Ascending aorta (tissue), 2 donors: Measurements from ENCODE around the gene BTBD17. TPM values are rescaled to one million over a fixed set of nuclear protein-coding genes. Genes with fewer than 3 reads are reported as not detected.

Experiments used
- DNase-seq, 2 donors: peaks; one replicate each; pipeline ENCODE4 v3.0.0-alpha.2; 2019; ENCODE audit warnings: low spot score in 2 of 2
- H3K27ac ChIP-seq, 2 donors: fragments of 200-600 bp; sonication (generic); one replicate each; pipeline ENCODE4 v1.5.1; 2016 to 2017; ENCODE audit warnings: mild to moderate bottlenecking in 1 of 2
- H3K27me3 ChIP-seq: fragments of 200-600 bp; sonication (generic); one replicate; pipeline ENCODE4 v1.5.1; 2017
- H3K36me3 ChIP-seq, 2 donors: fragments of 200-600 bp; sonication (generic); one replicate each; pipeline ENCODE4 v1.5.1; 2016
- H3K4me1 ChIP-seq, 2 donors: fragments of 200-600 bp; sonication (generic); one replicate each; pipeline ENCODE4 v1.5.1; 2016 to 2017; ENCODE audit warnings: mild to moderate bottlenecking in 1 of 2
- H3K4me3 ChIP-seq, 2 donors: fragments of 200-600 bp; sonication (generic); one replicate each; pipeline ENCODE4 v1.5.1; 2016 to 2017; ENCODE audit warnings: mild to moderate bottlenecking in 1 of 2
- H3K9me3 ChIP-seq, 2 donors: fragments of 200-600 bp; sonication (generic); one replicate each; pipeline ENCODE4 v1.5.1; 2016
- intact Hi-C: fragments of 100-400 bp; cut with DNase I; formaldehyde crosslinking; loops from one replicate; pipeline ENCODE4 v1.15.1; 2023
- total RNA-seq: library from RNA; depleted of rRNA; stranded (reverse); fragments of >200 nt; gene quantifications from one replicate; pipeline ENCODE4 v1.1.0, GENCODE V29; 2016
- TF ChIP-seq, protein P1 (sequence below), 3 experiments: fragments of 200-600 bp in 2 of 3; fragments of 450-650 bp in 1 of 3; sonication (generic) in 2 of 3; IDR thresholded peaks; one replicate each; pipeline ENCODE4 v1.5.1; 2016 to 2019; ENCODE audit warnings: antibody characterized with exemption in 3 of 3, mild to moderate bottlenecking in 1 of 3, moderate library complexity in 1 of 3

Gene BTBD17
- total RNA-seq, 1 donor from 2014 or later = not detected

DNA sequence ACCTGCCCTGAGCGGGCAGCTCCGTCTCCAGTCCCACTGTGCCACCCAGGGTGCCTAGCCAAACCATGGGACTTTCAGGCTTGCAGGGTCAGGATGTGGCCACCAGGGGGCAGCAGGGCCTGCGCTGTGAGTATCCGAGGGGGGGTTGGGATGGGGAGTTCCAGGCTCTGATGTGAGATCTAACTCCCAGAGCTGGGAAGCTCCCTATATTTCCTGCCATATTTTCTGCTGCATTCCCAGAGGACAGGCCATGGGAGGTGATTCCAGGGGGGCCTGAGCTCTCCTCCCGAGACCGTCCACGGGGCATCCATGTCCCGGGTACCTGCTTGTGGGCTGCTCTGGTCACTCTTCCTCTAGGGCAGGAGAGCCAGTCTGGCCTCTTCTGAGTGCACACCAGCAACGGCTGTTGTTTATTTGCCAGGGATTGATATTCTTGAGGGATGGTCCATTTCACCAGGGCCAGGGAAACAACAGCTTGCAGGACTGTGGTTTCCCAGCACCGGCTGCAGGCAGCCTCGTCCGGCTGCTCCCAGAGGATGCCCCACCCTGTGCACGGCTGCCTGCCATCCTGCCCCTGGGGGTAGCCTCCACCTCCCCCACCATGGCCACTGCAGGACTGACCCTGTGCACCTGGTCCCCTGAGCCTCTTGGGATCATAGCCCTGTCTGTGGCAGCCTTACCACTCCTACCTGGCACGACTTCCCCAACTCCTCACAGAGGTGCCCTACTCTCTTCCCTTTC, 6.8 kb upstream of the BTBD17 start:
- no peaks in the 10 kb centered on the region for H3K36me3 ChIP-seq
- TF ChIP-seq, protein P1, sequence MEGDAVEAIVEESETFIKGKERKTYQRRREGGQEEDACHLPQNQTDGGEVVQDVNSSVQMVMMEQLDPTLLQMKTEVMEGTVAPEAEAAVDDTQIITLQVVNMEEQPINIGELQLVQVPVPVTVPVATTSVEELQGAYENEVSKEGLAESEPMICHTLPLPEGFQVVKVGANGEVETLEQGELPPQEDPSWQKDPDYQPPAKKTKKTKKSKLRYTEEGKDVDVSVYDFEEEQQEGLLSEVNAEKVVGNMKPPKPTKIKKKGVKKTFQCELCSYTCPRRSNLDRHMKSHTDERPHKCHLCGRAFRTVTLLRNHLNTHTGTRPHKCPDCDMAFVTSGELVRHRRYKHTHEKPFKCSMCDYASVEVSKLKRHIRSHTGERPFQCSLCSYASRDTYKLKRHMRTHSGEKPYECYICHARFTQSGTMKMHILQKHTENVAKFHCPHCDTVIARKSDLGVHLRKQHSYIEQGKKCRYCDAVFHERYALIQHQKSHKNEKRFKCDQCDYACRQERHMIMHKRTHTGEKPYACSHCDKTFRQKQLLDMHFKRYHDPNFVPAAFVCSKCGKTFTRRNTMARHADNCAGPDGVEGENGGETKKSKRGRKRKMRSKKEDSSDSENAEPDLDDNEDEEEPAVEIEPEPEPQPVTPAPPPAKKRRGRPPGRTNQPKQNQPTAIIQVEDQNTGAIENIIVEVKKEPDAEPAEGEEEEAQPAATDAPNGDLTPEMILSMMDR (IDR thresholded peaks at IDR 0.05) = peak; percentile 87 to 95 (median 94)
- intact Hi-C loops = loop anchor here (1.0 kb wide), 1 partner anchor 125 kb away; no protein-coding TSS in a partner anchor
- no peaks in the 10 kb centered on the region for H3K9me3 ChIP-seq
- peak in 1 of 2 donors; percentile 84 for DNase-seq
- no peak overlapping the region for H3K4me3 ChIP-seq
- H3K27me3 ChIP-seq = no peaks in the 10 kb centered on the region
- no peak overlapping the region for H3K27ac ChIP-seq
- no peaks in the 10 kb centered on the region for H3K4me1 ChIP-seq

DNA sequence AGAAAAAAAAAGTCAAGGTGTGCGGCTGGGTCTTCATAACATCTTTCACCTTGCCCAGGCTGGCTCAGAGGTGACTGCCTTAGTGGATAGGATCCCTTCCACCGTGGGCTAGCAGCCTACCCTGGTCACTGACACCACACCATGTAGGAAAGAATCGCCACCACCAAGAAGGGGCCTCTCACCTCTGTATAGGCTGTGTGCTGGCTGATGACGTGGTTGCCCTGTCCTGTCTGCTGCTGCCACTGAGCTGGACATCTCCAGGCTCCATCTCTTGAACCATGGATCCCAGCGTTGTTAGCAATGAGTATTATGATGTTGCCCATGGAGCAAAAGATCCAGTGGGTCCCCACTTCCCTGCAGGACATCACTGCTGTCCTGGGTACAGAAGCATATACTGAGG, 5.5 kb upstream of the BTBD17 start, which contains the start of gene GPR142:
Gene GPR142, plus strand, starts transcription at position 301 of the 400 bp plus-strand sequence. CDS start 2,035 bp downstream, outside the sequence.
- no peak for DNase-seq
- Histone ChIP-seq H3K9me3 (no peaks in the 10 kb centered on the region), H3K27ac (no peak within 1 kb of the TSS), H3K27me3 (no peaks in the 10 kb centered on the region), H3K4me3 (no peak within 1 kb of the TSS), H3K36me3 (no peaks in the 10 kb centered on the region), H3K4me1 (no peaks in the 10 kb centered on the region)
- intact Hi-C loops = no loop called here
- TF ChIP-seq, protein P1 (IDR thresholded peaks at IDR 0.05) = no peak

DNA sequence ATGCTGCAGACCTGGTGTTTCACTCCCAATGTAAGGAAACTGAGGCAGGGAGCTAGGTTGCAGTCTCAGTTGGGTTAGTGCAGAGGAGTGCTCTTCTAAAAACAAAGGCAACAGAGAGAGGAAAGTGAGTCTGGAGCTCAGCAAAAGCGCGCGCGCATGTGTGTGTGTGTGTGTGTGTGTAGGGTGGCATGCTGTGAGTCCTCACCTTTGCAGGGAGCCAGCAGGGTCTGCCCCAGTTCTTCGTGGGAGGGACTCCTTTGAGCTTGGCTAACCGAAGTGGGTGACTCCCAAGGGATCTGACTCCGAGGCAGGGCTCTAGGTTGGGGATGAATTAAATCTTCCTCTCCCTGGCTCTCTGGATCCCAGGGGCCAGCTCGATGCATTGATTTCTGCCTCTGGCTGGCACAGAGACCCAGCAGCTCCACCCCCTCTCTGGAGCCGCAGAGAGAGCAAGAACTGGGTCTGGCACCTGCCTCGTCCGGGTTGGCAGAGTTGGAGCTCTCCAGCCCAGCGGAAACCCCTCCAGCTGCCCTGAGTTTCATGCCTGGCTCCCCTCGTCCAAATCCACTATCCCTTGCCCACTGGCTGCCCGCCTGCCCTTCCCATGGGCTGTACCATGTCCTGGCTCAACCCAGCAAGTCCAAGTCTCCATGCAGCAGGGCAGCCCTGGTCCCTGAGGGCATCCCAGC, 1.3 kb upstream of the BTBD17 start:
- Histone ChIP-seq H3K4me1 (no peaks in the 10 kb centered on the region), H3K4me3 (no peak overlapping the region), H3K27ac (no peak overlapping the region), H3K27me3 (peaks cover 15% of the 10 kb centered on the region), H3K36me3 (no peaks in the 10 kb centered on the region), H3K9me3 (no peaks in the 10 kb centered on the region)
- intact Hi-C loops = no loop called here
- TF ChIP-seq, protein P1 (IDR thresholded peaks at IDR 0.05) = no peak
- no peak for DNase-seq

DNA sequence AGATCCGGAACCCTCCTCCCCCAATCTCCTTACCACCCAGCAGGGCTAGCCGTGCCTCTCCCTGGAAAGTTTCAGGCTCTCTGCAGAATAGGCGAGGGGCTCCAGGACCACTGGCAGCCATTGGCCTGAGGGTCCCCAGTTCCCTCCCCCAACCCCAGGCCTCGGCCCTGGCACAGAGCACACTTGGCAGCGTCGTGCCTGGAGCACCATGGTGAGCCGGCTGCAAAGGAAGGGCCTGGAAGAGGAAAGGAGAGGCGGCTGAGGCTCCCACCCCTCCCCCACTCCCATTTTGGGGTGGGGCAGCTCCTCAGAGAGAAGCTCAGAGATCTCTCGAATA, 369 bp upstream of the BTBD17 start:
- Histone ChIP-seq H3K4me3 (no peak overlapping the region), H3K4me1 (peaks cover 0 to 4% of the 10 kb centered on the region in 2 donors), H3K27ac (no peak overlapping the region), H3K36me3 (no peaks in the 10 kb centered on the region), H3K9me3 (no peaks in the 10 kb centered on the region), H3K27me3 (peaks cover 19% of the 10 kb centered on the region)
- DNase-seq = no peak
- intact Hi-C loops = no loop called here
- TF ChIP-seq, protein P1 (IDR thresholded peaks at IDR 0.05) = no peak

DNA sequence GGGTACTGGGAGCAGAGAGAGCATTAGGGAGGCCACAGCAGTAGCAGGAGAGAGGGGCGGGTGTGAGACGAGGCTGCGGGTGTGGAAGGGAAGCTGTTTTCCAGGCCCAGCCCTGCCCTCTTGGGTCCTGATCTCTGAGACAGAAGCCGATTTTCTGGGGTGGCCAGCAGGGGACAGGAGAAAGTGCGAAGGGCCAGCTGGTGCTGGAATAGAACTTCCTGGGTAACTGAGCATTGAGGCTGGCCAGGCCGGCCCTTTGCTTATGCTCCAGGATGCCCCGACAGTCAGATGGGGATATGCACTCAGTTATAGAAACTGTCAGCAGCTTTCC, 804 bp downstream of the BTBD17 start:
- H3K9me3 ChIP-seq = no peaks in the 10 kb centered on the region
- no peak overlapping the region for H3K27ac ChIP-seq
- DNase-seq = no peak
- TF ChIP-seq, protein P1 (IDR thresholded peaks at IDR 0.05) = no peak
- peaks cover 19% of the 10 kb centered on the region for H3K27me3 ChIP-seq
- no peak overlapping the region for H3K4me3 ChIP-seq
- peaks cover 0 to 5% of the 10 kb centered on the region in 2 donors for H3K4me1 ChIP-seq
- intact Hi-C loops = no loop called here
- no peaks in the 10 kb centered on the region for H3K36me3 ChIP-seq
